Activated CD4-positive, alpha-beta T cell treated with anti-CD3 and anti-CD28 coated beads, Interleukin-2, amount 10 ng/mL, durations not matched to agents 7 days and 5 days (primary cell): ENCODE data around the gene AGPAT4. TPM values are rescaled to one million over a fixed set of nuclear protein-coding genes. Genes with fewer than 3 reads are reported as not detected.

Source experiments
- CTCF ChIA-PET: fragments of 350-600 bp; sonication (Branson Sonifier 250); formaldehyde crosslinking; loops from one replicate; lab custom pipeline; 2021; ENCODE audit warnings: antibody characterized with exemption; lab: Charles Lee
- POLR2A ChIA-PET: fragments of 350-600 bp; sonication (Branson Sonifier 250); formaldehyde crosslinking; loops from one replicate; lab custom pipeline; 2021; ENCODE audit warnings: antibody characterized with exemption; lab: Charles Lee
- DNase-seq: peaks from one replicate; pipeline ENCODE4 v3.0.0-alpha.2; 2020
- H3K27ac Mint-ChIP-seq: one replicate; pipeline ENCODE4 v1.8.0; 2021; ENCODE audit warnings: mild to moderate bottlenecking, moderate library complexity, mixed read lengths
- H3K27me3 Mint-ChIP-seq: one replicate; pipeline ENCODE4 v1.8.0; 2021; ENCODE audit warnings: mixed read lengths
- H3K36me3 Mint-ChIP-seq: one replicate; pipeline ENCODE4 v1.8.0; 2021; ENCODE audit warnings: low read depth, mixed read lengths
- H3K4me1 Mint-ChIP-seq: one replicate; pipeline ENCODE4 v1.8.0; 2021; ENCODE audit warnings: mixed read lengths
- H3K4me3 Mint-ChIP-seq: one replicate; pipeline ENCODE4 v1.8.0; 2021; ENCODE audit warnings: mild to moderate bottlenecking, moderate library complexity, mixed read lengths
- H3K9me3 Mint-ChIP-seq: one replicate; pipeline ENCODE4 v1.8.0; 2021; ENCODE audit warnings: mixed read lengths
- total RNA-seq, 2 experiments: library from RNA; stranded (reverse); gene quantifications; one replicate each; pipeline ENCODE4 v1.2.3, GENCODE V29; 2021

The AGPAT4 gene
- total RNA-seq, 2 experiments from 2014 or later = 8.5 to 8.8 TPM

DNA sequence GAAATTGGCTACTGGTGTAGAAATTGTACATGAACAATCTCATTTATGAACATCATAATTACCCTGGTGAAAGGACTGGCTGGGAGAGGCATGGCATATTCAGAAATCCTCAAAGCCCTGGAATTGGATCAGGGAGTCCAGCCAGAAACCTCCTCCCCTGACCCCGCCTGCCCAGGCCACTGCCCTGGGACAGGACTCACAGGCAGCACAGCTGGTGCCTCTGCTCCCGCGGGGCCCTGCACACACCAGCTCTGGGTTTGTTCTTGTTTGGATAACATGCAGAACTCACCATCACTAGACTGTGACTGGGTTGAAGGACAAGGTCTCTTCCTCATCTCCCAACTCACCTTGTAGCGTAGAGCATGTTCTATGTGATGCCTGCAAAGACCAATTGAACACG lies 56.2 kb downstream of the AGPAT4 start:
- POLR2A ChIA-PET = no interaction called here
- H3K4me3 Mint-ChIP-seq = no peak overlapping the region
- CTCF ChIA-PET = interaction anchor here (0.6 to 1.5 kb wide), 2 partner anchors 11 to 107 kb away, joined by 3 to 6 read pairs; no protein-coding TSS in a partner anchor
- H3K36me3 Mint-ChIP-seq = peaks cover 17% of the 10 kb centered on the region
- no peaks in the 10 kb centered on the region for H3K27me3 Mint-ChIP-seq
- peaks cover 2% of the 10 kb centered on the region for H3K4me1 Mint-ChIP-seq
- H3K27ac Mint-ChIP-seq = no peak overlapping the region
- peaks cover 24% of the 10 kb centered on the region for H3K9me3 Mint-ChIP-seq
- DNase-seq = no peak

GRCh38 chr6:161216616-161217205 lies 57.1 kb downstream of the AGPAT4 start:
- peaks cover 17% of the 10 kb centered on the region for H3K36me3 Mint-ChIP-seq
- no peaks in the 10 kb centered on the region for H3K4me1 Mint-ChIP-seq
- no peak overlapping the region for H3K4me3 Mint-ChIP-seq

DNA sequence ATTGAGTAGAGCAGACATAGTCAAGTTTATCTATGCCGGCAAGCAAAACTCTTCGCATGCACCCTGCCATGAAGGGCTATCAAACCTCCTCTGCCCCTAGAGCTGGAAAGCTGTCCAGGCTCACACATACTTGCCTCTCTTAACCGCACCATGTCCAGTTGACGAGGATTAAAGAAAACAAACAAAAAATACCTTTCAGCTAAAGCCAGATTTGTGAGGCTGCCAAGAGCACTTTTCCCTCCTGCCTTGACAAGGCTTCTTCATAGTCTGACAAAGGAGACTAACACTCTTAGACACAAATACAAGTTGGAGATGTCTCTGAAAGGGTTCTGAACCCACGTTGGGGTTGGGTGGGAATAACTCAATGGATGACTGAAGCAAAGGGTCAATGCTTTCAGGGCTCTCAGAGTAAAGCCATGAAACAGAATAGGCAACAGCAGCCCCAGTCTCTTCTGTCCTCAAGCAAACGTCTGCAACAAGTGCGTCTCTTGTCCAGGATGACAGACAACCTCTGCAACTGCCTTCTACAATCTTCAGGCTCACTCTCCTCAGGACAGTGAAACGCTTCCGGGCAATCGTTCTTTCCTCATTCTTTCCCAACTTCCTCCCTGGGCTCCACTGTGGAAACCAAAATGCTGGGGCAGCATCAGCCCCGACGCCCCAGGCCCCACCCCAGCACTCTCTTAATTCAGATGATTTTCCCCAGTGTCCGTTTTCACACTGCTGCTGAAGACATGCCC lies 57.8 kb downstream of the AGPAT4 start:
- POLR2A ChIA-PET = no interaction called here
- H3K36me3 Mint-ChIP-seq = peaks cover 17% of the 10 kb centered on the region
- no peaks in the 10 kb centered on the region for H3K4me1 Mint-ChIP-seq

More at GRCh38 chr6:161216616-161217205, 57.1 kb downstream of the AGPAT4 start:
- Mint-ChIP-seq H3K27ac (no peak overlapping the region), H3K9me3 (peaks cover 29% of the 10 kb centered on the region), H3K27me3 (no peaks in the 10 kb centered on the region)
- CTCF ChIA-PET = interaction anchor here (0.6 kb wide), 1 partner anchor 107 kb away, joined by 3 read pairs; no protein-coding TSS in a partner anchor
- DNase-seq = no peak
- POLR2A ChIA-PET = no interaction called here

DNA sequence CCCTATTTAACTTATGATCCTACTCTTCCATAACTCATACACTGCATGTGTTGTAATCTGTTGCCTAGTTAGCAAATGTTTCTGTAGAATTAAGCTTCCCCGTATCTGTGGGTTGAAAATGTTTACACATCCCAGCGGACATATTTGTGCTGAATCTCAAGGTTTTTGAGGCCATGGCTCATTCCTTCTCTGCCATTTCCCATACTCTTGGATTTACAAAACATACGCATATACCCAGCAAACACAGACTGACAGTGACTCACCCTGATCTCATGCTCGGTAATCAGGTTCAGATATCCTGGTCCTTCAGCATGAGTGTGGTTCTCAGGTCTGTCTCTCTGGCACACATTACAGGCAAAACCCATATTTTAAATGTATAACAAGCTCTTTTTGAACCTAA lies 58.7 kb downstream of the AGPAT4 start:
- peaks cover 35% of the 10 kb centered on the region for H3K9me3 Mint-ChIP-seq
- no peak overlapping the region for H3K4me3 Mint-ChIP-seq
- ChIA-PET POLR2A (no interaction called here), CTCF (interaction anchor here (0.6 kb wide), 1 partner anchor 79 kb away, joined by 3 read pairs; no protein-coding TSS in a partner anchor)
- no peak overlapping the region for H3K27ac Mint-ChIP-seq
- no peaks in the 10 kb centered on the region for H3K4me1 Mint-ChIP-seq
- no peaks in the 10 kb centered on the region for H3K27me3 Mint-ChIP-seq
- peaks cover 17% of the 10 kb centered on the region for H3K36me3 Mint-ChIP-seq
- no peak for DNase-seq

More for the DNA sequence above, 57.8 kb downstream of the AGPAT4 start:
- H3K27ac Mint-ChIP-seq = no peak overlapping the region
- no peak for DNase-seq
- peaks cover 33% of the 10 kb centered on the region for H3K9me3 Mint-ChIP-seq
- CTCF ChIA-PET = no interaction called here
- no peaks in the 10 kb centered on the region for H3K27me3 Mint-ChIP-seq
- no peak overlapping the region for H3K4me3 Mint-ChIP-seq

- H3K27me3 Mint-ChIP-seq = no peaks in the 10 kb centered on the region
- H3K4me3 Mint-ChIP-seq = no peak overlapping the region
- H3K36me3 Mint-ChIP-seq = peaks cover 17% of the 10 kb centered on the region
- H3K27ac Mint-ChIP-seq = no peak overlapping the region
- H3K4me1 Mint-ChIP-seq = no peaks in the 10 kb centered on the region
- POLR2A ChIA-PET = no interaction called here
- peaks cover 39% of the 10 kb centered on the region for H3K9me3 Mint-ChIP-seq
- no peak for DNase-seq
- CTCF ChIA-PET = interaction anchor here (0.6 kb wide), 1 partner anchor 79 kb away, joined by 3 read pairs; no protein-coding TSS in a partner anchor
Measured at GRCh38 chr6:161214722-161215121, 59.1 kb downstream of the AGPAT4 start.

DNA sequence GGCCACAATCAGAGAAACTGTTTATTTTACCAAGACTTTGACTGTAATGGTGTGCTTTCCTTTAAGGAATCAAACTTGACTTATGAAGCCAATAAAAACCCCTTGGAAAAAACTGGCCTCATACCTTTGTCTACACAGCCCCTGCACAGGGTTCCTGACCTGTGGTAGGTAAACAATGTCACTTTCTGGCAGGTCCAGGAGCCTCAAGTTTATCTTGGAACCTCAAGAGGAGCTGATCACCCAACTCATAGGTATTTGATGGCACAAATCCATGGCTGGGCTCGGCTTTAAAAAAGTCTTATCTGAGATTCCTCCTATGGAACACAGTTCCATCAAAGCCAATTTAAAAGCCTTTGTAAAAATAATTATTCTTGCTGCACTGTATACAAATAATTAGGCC lies 61.0 kb downstream of the AGPAT4 start:
- ChIA-PET CTCF (no interaction called here), POLR2A (no interaction called here)
- Mint-ChIP-seq H3K27me3 (no peaks in the 10 kb centered on the region), H3K4me1 (no peaks in the 10 kb centered on the region), H3K27ac (no peak overlapping the region), H3K9me3 (peaks cover 49% of the 10 kb centered on the region), H3K36me3 (peaks cover 14% of the 10 kb centered on the region), H3K4me3 (no peak overlapping the region)
- no peak for DNase-seq

- no peak for DNase-seq
- ChIA-PET POLR2A (no interaction called here), CTCF (no interaction called here)
- Mint-ChIP-seq H3K9me3 (peaks cover 41% of the 10 kb centered on the region), H3K4me1 (no peaks in the 10 kb centered on the region), H3K36me3 (peaks cover 12% of the 10 kb centered on the region), H3K27ac (no peak overlapping the region), H3K4me3 (no peak overlapping the region), H3K27me3 (no peaks in the 10 kb centered on the region)
Measured at GRCh38 chr6:161211380-161212035, 62.4 kb downstream of the AGPAT4 start.

GRCh38 chr6:161210857-161211256 lies 63.0 kb downstream of the AGPAT4 start:
- Mint-ChIP-seq H3K4me1 (no peaks in the 10 kb centered on the region), H3K27me3 (no peaks in the 10 kb centered on the region), H3K4me3 (no peak overlapping the region), H3K9me3 (peaks cover 40% of the 10 kb centered on the region), H3K36me3 (peaks cover 12% of the 10 kb centered on the region), H3K27ac (no peak overlapping the region)
- DNase-seq = no peak
- CTCF ChIA-PET = no interaction called here
- POLR2A ChIA-PET = interaction anchor here (0.7 kb wide), 1 partner anchor 1522 kb away, joined by 3 read pairs; no protein-coding TSS in a partner anchor

DNA sequence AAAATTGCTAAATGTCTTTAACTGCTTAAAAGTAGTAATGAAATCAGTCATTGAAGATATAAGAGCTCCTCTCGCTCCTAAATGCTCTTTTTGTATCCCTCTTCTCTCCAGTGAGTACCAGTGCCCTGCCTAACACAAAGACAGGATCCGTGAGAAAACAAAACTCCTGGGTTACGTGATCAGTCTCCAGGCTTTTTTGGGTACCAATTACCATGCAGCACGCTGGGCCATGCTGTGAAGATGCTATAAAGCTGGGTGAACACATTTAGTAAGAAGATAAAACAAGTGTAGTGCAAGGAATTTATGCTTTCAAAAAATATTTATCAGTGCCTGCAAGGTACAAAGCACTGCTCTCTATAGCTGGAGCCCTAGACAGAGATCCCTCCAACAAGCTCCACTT lies 66.7 kb downstream of the AGPAT4 start:
- ChIA-PET CTCF (interaction anchor here (1.2 kb wide), 1 partner anchor 33 kb away, joined by 4 read pairs; no protein-coding TSS in a partner anchor), POLR2A (no interaction called here)
- Mint-ChIP-seq H3K27me3 (no peaks in the 10 kb centered on the region), H3K27ac (no peak overlapping the region), H3K9me3 (peaks cover 25% of the 10 kb centered on the region), H3K4me3 (no peak overlapping the region), H3K36me3 (peaks cover 3% of the 10 kb centered on the region), H3K4me1 (no peaks in the 10 kb centered on the region)
- DNase-seq = no peak

- Mint-ChIP-seq H3K4me3 (no peak overlapping the region), H3K36me3 (peaks cover 5% of the 10 kb centered on the region), H3K4me1 (no peaks in the 10 kb centered on the region), H3K27ac (no peak overlapping the region), H3K9me3 (peaks cover 15% of the 10 kb centered on the region), H3K27me3 (no peaks in the 10 kb centered on the region)
- ChIA-PET POLR2A (no interaction called here), CTCF (no interaction called here)
- DNase-seq = no peak
Measured at GRCh38 chr6:161204866-161205557, 68.8 kb downstream of the AGPAT4 start.

- CTCF ChIA-PET = no interaction called here
- no peak overlapping the region for H3K27ac Mint-ChIP-seq
Measured at GRCh38 chr6:161200610-161201370, 73.1 kb downstream of the AGPAT4 start.

GRCh38 chr6:161199850-161200249 lies 74.0 kb downstream of the AGPAT4 start:
- Mint-ChIP-seq H3K27me3 (no peaks in the 10 kb centered on the region), H3K9me3 (peaks cover 3% of the 10 kb centered on the region), H3K4me1 (no peaks in the 10 kb centered on the region), H3K27ac (no peak overlapping the region), H3K36me3 (peaks cover 3% of the 10 kb centered on the region), H3K4me3 (no peak overlapping the region)
- CTCF ChIA-PET = no interaction called here
- POLR2A ChIA-PET = no interaction called here
- no peak for DNase-seq

More at GRCh38 chr6:161200610-161201370, 73.1 kb downstream of the AGPAT4 start:
- peaks cover 3% of the 10 kb centered on the region for H3K36me3 Mint-ChIP-seq
- H3K9me3 Mint-ChIP-seq = peaks cover 3% of the 10 kb centered on the region
- POLR2A ChIA-PET = no interaction called here
- H3K27me3 Mint-ChIP-seq = no peaks in the 10 kb centered on the region
- no peaks in the 10 kb centered on the region for H3K4me1 Mint-ChIP-seq
- H3K4me3 Mint-ChIP-seq = no peak overlapping the region
- DNase-seq = no peak
